ENCODE measurements around the gene KIAA1614.

Gene KIAA1614

DNA sequence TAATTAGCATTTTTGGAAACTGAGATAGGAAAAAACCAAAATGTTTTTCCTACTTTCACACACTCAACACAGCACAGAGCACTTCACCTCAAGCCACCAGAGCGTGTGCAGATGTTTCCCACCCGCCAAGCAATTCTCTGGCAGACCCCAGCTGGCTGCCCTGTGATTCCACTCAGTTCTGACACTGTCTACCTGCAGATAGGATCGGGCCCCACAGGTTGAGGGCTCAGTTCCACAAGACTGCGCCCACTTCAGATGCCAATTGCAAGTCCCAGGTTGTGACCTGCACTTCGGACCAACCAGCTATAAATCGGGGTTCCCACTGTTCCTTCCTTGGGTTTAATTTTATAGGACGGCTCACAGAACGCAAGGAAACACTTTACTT lies 9.9 kb downstream of the KIAA1614 start:
- FAIRE-seq (no peak), DNase-seq (ENCODE audit: extremely low spot score, insufficient read length, low read depth) (no peak)

- DNase-seq (ENCODE audit: extremely low spot score, insufficient read length, low read depth): no peak
- peak; percentile 35 for FAIRE-seq
Measured at GRCh38 chr1:180923021-180923841, 10.5 kb downstream of the KIAA1614 start.

GRCh38 chr1:180923887-180924286 lies 11.2 kb downstream of the KIAA1614 start:
- no peak for FAIRE-seq
- DNase-seq (ENCODE audit: extremely low spot score, insufficient read length, low read depth): no peak

GRCh38 chr1:180924939-180925338 lies 12.2 kb downstream of the KIAA1614 start:
- FAIRE-seq: no peak
- DNase-seq (ENCODE audit: extremely low spot score, insufficient read length, low read depth): no peak

- DNase-seq (ENCODE audit: extremely low spot score, insufficient read length, low read depth) (no peak), FAIRE-seq (no peak)
Measured at GRCh38 chr1:180925471-180926051, 12.9 kb downstream of the KIAA1614 start.

DNA sequence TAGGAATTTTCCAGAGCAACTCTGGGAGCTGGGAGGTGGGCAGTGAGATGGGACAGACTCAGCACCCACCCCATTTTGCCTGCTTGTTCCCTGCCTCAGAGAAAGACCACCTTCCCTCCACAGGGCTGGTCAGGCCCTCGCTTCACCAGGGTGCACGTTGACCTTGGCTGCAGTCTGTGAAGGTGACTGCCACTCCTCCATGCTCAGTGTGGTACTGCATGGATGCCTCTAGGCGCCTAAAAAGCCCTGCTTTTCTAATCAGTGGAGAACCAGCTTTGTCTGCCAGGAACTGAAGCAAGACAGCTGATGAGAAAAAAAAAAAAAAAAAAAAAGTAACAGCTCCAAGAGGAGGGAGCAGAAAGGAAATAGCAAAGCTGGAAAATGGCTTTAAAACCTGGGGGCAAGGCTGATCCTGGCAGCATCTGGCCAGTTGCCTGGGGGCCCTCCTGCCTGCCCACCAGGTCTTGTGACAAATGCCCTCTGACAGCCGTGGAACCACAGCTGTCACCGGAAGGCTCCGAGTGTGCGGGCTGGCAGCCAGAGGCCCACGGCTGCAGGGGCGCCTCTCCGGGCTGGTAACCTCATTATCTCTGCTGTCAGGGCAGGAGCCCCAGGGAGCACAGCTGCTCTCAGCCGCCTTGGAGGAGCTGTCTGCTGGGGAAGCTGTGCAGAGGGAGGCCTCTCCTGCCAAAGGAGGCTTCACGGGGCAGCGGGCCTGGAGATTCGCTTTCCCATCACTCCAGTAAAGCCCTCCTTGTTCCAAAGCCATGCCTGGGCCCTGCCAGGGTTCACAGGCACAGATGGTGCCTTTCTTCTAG lies 13.7 kb downstream of the KIAA1614 start:
- FAIRE-seq: no peak
- no peak for DNase-seq (ENCODE audit: extremely low spot score, insufficient read length, low read depth)

GRCh38 chr1:180927348-180927747 lies 14.7 kb downstream of the KIAA1614 start:
- FAIRE-seq (no peak), DNase-seq (ENCODE audit: extremely low spot score, insufficient read length, low read depth) (no peak)

DNA sequence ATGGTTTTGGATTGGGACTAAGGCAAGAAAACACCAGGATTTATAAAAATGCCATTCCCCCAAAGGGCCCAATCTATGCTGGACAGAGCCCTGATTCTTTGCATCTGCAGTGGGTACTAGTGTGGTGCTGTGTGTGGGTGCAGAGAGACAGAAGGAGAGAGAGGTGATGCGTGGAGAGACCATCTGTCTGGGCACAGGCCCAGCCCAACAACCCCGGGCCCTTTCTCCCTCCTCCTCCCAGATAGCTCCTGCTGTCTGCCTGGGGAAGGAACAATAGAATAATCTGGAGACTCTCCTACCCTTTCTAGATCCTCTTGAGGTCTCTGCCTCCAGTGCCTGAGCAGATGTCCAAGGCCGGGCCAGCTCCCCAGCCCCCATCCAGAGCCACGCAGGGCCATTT lies 15.1 kb downstream of the KIAA1614 start:
- DNase-seq (ENCODE audit: extremely low spot score, insufficient read length, low read depth) (no peak), FAIRE-seq (no peak)

- FAIRE-seq (no peak), DNase-seq (ENCODE audit: extremely low spot score, insufficient read length, low read depth) (no peak)
Measured at GRCh38 chr1:180928331-180929230, 15.9 kb downstream of the KIAA1614 start.

GRCh38 chr1:180929389-180929788 lies 16.7 kb downstream of the KIAA1614 start:
- no peak for DNase-seq (ENCODE audit: extremely low spot score, insufficient read length, low read depth)
- no peak for FAIRE-seq

- FAIRE-seq (no peak), DNase-seq (ENCODE audit: extremely low spot score, insufficient read length, low read depth) (no peak)
Measured at GRCh38 chr1:180930687-180931086, 18.0 kb downstream of the KIAA1614 start.

- DNase-seq (ENCODE audit: extremely low spot score, insufficient read length, low read depth) (no peak), FAIRE-seq (no peak)
Measured at GRCh38 chr1:180931529-180931928, 18.8 kb downstream of the KIAA1614 start.

DNA sequence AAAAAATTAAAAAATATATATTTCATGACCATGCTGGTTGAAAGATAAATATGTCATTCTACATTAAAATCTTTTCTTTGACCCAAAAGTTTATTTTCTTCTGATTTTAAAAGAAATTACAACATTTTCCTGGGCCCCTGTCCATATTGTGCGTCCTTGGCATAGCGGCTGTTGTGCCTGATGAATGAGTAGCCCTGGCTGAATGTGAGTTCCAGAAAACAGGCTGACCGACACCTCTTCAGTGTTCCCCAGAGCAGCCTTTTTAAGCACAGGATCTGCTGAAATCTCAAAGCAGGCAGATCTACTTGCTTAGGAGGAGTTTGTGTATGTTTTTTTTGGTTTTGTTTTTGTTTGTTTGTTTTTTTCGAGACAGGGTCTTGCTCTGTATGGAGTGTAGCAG lies 19.7 kb downstream of the KIAA1614 start:
- no peak for FAIRE-seq
- DNase-seq (ENCODE audit: extremely low spot score, insufficient read length, low read depth): no peak

GRCh38 chr1:180933141-180933540 lies 20.4 kb downstream of the KIAA1614 start:
- FAIRE-seq (no peak), DNase-seq (ENCODE audit: extremely low spot score, insufficient read length, low read depth) (no peak)

DNA sequence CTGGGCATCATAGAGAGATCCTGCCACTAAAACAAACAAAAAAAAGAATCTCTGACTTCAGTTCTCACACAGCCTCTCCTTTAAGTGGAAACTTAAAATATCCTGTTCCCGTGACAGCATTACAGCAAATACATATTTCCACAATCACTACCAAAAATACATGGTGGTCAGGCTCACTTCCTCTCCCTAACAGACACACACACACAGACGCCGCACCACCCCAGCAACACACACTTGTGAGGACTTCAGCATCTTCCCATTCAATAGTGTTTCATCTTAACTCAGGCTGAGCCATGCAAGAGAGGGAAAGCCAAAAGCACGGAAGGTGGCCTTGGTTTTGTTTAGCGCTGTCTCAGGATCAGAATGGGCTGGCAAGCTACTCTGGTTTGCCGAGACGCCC lies 21.9 kb downstream of the KIAA1614 start:
- FAIRE-seq: peak; percentile 48
- DNase-seq (ENCODE audit: extremely low spot score, insufficient read length, low read depth): no peak

DNA sequence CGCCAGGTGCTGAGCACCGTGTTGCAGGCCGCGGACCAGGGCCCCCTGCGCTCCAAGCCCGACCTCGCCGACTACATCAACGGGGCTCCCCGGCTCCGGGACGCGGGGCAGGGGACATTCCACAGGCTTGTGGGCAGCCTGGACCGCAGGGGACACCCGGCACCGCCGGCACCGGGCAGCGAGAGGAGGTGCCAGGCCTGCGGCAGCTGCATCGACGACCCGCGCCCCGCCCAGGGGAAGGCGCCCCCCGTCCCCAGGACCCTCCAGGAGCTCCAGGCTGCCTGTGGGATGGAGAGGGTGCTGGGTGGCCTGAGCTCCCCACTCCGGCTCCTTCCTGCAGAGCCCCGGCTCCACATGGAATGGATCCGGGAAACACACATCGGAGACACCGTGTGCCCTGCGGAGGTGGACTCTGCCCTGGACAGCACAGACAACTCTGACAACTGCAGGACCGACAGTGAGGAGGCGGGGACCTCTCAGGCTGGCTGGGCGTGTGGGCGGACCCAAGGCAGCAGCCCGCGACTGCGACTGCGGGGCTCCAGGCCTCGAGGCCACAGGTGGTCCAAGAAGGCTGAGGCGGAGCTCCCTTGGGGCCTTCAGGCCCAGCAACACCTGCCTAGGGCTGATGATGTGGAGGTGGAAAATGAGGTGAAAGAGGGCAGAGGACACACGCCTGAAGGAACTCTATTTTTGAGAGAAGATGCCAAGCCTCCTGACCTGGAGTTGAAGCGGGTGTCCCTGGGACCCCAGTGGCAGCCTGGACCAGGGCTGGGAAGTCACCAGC lies 22.8 kb downstream of the KIAA1614 start:
- peak; percentile 71 for FAIRE-seq
- DNase-seq (ENCODE audit: extremely low spot score, insufficient read length, low read depth): peak; percentile 54

DNA sequence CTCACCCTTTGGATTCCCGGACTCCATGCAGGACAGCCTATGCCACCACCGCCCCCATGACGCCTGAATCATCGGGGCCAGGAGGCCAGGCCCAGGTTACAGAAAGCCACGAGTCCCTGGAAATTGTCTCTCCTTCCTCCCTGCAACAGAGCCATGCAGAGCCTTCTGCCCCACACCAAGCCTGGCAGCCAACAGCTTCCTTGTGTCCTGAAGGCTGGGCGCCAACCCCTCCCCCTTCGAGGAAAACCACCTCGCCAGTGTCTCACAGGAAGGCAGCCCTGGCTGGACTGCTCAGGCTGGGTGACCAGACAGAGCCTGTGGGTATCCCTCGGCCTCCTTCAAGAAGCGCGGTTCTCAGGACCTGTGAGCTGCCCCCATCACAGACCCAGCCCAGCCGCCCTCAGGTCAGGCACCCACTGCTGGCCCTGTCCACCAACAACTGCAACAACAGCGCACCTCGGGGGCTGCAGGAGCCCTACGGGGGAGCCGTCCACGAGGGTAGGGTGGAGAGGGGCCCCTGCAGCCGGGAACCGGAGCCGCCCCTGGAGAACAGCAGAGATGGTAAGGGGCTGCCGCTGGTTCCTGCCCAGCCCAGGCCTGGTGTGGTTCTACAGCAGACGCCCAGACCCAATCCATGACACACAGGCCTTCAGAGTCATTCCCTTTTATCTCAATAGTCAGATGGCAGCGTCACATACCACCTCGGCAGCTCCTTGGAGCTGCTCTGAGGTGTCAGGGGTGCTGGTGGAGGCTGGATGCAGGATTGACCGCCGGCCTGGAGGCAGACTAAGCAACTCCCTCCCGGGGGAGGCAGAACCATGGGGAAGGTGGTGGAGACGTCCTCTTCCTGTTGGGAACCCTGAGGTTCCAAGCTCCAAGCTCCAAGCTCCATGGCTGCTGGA lies 23.7 kb downstream of the KIAA1614 start:
- no peak for FAIRE-seq
- DNase-seq (ENCODE audit: extremely low spot score, insufficient read length, low read depth): no peak

DNA sequence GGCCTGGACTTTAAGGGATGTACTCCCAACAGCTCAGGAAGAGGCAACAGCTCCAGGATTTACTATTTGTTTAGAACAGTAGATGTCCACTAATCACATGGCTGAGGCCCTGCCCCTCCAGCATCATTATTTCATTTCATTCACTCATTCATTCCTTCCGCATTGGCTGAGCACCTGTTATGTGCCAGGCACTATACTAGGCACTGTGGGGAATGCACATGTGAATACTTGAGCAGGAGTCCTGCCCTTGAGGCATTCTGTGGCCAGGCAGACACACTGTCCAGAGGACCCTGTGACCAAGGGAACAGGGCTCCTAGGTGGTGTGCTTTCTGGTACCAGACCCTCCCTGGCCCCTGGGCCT lies 24.3 kb downstream of the KIAA1614 start:
- DNase-seq (ENCODE audit: extremely low spot score, insufficient read length, low read depth): no peak
- no peak for FAIRE-seq
